Measurements from ENCODE around the gene MPHOSPH8.
"Not testable (repeated sequence)": the region's sequence is repeated elsewhere in the genome, so short reads cannot be mapped to it uniquely, and the experiment has no call there.

- not testable (repeated sequence) for TF ChIP-seq CTCF (IDR thresholded peaks at IDR 0.05); POLR2AphosphoS5 (IDR thresholded peaks at IDR 0.05; ENCODE audit: low read depth, low read length)
Measured at GRCh38 chr13:19709039-19709438, 75.6 kb downstream of the MPHOSPH8 start.

Data from Panc1 (cell line).